ENCODE results near the gene ST6GALNAC5.

GRCh38 chr1:76961820-76962207 is 94.5 kb downstream of the ST6GALNAC5 start:
- TF ChIP-seq EZH2phosphoT487 (IDR thresholded peaks at IDR 0.05; ENCODE audit: insufficient read depth, low read depth) (no peak), EZH2 (IDR thresholded peaks at IDR 0.05; ENCODE audit: insufficient read depth, poor library complexity, severe bottlenecking) (no peak)
